ENCODE results near the gene ZFAND3.

DNA sequence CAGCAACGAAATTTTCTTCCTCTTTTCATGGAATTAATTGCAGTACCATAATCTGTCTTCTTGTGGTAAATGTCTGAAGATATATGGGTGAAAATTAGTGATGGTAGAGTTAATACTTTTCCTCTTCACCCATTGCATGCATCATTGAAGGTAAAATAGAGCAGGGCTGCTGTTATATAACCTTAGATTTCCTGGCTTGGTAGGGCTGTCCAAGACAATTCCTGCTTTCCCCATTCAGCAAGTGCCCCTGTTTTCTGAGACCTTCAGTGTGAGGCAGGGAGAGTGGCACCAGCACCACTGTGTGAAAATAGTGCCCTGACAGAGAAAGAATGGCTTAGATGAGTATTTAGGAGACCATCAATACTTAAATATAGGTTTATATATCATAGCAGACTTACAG lies 202.0 kb downstream of the ZFAND3 start:
- TF ChIP-seq EZH2 (IDR thresholded peaks at IDR 0.05; ENCODE audit: borderline replicate concordance, low read length) (no peak), CTCF (IDR thresholded peaks at IDR 0.05; ENCODE audit: low read length) (no peak)

All from OCI-LY1 (cell line).